Measurements from ENCODE around the gene SVOPL. TPM values are rescaled to one million over a fixed set of nuclear protein-coding genes. Genes with fewer than 3 reads are reported as not detected.
A peak's percentile ranks its signal among the peaks of the same experiment; 100 is the strongest.
"Not testable (repeated sequence)": the region's sequence is repeated elsewhere in the genome, so short reads cannot be mapped to it uniquely, and the experiment has no call there.

The SVOPL gene, protein sequence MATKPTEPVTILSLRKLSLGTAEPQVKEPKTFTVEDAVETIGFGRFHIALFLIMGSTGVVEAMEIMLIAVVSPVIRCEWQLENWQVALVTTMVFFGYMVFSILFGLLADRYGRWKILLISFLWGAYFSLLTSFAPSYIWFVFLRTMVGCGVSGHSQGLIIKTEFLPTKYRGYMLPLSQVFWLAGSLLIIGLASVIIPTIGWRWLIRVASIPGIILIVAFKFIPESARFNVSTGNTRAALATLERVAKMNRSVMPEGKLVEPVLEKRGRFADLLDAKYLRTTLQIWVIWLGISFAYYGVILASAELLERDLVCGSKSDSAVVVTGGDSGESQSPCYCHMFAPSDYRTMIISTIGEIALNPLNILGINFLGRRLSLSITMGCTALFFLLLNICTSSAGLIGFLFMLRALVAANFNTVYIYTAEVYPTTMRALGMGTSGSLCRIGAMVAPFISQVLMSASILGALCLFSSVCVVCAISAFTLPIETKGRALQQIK
- polyA plus RNA-seq (2013, experiment 1 of 2; ENCODE audit: insufficient read length) = not detected
- polyA plus RNA-seq (2013, experiment 2 of 2; ENCODE audit: insufficient read length) = not detected

DNA sequence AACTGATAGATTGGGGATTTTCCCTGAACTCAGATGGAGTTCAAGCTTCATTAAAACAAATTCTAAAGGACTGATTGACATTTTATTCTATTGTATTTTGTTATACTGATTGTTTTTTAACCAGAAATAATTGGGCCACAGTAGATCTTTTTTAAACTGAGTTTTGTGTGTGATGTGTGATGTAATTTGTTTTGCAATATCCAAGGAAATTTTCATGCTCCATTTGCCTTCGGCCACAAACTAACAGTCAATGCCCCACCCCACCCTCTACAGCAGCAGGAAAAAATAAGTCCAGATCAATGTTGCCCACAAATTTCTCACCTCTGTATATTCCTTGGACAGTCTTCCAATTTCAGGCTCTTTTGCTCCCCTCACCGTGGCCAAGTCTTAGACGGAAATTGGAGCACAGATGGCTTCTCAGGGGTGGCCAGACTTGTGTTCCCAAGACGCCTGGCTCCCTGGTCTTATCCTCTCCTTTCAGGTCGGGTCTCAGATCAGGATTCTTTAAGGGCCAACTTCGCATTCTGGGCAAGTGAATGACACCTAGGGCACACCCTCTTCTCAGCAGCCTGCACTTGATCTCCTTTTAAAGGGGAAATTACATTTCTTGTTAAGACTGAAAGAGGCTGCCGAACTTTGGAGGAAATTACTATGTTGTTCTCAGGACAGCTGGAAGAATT, at the start of gene SVOPL:
TSS of gene SVOPL (minus strand) at position 506 of the 680 bp plus-strand sequence. CDS start 22,317 bp downstream, outside the sequence.
- no peak for DNase-seq

DNA sequence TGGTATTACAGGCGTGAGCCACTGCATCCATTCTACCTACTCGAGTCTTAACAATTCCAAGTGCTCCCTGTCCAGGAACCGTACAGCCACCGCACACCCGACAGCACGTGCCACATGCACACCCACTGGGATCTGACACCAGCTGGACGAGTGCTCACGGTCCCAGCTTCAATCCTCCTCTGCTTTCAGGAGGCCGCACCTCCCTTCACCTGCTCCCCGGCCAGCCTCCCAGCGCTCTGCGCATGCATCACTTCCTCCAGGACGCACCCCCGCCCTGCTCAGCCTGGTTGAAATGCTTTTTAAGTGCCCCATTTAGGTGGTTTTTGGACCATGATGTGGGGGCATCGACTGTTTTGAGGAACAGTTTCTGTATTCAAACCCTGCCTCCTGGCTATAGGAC, 49.3 kb upstream of the SVOPL start:
- DNase-seq = no peak

DNA sequence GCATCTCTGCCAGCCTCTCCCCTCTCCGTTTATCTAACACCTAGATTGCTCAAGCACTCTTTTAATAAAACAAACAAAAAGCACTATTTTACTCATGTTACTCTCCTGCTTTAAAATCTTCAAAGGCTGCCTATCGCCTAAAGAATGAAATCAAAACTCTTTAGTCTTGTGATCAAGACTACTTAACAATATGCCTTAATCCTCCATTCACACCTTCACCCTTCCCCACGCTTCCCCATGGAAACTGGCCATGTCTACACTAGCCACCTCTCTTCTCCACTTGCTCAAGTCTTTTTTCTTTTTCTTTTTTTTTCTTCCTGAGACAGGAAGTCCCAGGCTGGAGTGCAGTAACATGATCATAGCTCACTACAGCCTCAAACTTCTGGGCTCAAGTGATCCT, 48.8 kb upstream of the SVOPL start:
- DNase-seq = no peak

DNA sequence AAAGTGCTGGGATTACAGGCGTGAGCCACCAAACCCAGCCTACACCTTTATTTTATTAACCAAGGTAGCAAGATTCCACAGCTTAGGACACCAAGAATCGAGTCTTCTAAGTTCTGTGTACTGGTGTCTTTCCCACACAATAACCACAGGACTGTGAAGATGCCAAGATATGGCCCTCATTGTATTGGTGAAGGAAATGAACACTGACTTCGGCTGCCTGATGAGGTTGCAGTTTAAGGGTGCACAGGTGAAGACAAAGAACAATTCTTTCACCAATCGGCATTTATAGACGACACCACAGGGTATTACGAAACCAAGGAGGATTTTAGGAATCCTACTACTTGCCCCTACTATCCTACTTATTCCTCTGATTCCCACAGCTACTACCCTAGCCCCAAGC, 47.5 kb upstream of the SVOPL start:
- DNase-seq = no peak

DNA sequence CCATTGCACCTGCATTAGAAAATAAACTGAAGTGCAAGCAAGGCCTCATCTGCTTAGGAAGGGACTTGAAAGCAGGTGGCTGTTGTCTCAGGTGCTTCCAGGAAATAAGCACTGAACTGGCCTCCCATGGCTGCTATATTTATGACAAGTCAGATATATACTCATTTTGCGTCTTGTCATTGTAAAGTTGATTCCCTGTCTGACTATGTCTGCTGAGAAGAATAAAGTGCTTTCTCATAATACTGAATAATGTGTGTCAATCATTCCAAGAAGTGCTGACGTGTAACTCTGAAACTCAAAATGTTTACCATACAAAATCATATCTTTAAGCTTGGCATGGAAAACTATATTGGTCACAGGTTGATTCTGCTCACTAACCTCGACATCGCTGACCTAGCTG, 44.9 kb upstream of the SVOPL start:
- no peak for DNase-seq

DNA sequence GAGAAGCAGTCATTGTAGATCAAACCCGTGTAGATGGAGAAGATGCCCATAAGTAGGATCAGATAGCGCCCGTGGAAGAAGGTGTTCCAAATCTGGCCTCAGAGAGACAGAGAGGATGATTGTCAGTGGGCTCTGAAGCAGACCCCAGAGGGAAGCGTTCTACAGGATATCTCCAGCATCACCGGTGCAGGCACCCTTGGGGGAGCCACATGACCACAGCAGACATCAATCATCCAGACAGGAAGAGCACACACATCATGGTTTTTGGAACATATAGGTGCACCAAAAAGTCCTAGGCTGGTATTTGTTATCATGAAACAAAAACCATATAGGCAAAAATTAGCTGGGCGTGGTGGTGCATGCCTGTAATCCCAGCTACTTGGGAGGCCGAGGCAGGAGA, 44.0 kb upstream of the SVOPL start:
- DNase-seq = no peak

DNA sequence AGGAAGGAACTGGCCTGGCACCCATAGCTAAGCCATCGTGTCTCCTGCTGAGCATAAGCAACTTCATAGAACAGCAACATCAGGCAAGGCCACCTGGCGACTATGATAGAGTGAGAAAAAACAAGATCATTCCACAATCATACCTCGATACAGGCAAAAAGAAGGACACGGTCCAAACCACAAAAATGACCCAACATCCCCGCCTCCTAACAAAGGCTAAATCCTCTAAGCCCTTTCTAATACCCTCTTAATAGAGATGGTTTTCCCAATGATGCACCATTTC, 40.2 kb upstream of the SVOPL start:
- DNase-seq = no peak

DNA sequence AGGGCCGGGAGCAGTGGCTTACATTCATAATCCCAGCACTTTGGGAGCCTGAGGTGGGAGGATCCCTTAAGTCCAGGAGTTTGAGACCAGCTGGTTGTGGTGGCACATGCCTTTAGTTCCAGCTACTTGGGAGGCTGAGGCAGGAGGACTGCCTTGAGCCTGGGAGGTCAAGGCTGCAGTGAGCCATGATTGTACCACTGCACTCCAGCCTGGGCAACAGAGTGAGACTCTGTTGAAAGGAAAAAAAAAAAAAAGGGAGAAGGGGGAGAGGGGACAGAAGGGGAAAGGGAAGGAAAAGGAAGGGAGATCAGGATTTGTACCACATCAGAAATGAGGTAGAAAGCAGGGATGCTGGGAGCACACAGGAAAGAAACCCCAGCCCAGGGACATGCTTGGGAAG, 38.7 kb upstream of the SVOPL start:
- no peak for DNase-seq

DNA sequence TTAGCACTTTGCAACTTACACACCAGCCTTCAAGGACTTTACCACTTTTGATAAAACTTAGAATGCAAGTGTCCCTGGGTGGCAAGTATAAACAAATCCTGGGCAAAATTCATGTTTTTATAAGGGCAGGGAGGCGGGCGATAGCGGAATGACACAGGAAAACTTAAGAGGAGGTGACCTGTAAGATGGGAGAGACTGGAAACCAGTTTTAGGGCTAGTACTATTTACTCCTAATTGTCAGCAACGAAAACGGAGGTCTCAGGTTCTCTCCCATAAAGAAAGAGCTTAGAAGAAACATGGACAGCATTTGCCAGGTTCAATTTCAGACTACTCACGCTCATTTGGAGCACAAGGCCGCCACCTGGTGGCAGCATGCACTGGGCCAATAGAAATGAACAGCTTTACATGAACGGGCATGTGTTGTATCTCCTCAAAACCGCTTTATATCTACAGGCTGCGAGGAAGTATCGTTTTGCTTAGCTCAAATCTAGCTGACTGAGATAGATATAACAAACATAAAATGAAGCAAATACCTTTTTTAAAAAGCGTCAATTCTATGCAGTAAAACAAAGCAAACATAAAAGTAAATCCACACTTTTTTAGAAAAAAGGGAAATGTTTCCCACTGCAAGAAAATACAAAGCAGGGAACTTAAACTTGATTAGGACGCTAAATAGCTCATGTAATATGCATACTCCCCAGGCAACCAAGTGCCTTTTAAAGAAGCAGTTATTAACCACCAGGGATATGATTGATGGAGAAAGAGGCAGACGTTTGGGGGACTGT, 37.6 kb upstream of the SVOPL start:
- peak; percentile 73 for DNase-seq

DNA sequence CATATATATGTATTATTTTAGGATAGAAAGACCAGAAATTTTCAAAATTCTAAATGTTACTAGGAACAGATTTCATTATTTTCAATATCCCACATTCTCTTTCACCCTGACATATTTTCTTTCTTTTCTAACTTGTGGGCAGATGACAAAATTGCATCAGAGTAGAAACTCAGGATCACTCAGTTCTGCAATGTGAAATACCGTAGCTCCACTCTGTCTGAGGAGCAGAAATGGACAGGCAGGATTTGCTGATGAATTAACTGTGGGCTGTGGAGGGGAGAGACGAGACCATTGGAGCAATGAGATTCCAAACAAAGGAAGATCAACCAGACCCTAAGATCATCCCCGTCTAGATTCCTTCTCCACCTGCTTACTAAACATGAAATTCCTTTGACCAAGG, 37.0 kb upstream of the SVOPL start:
- DNase-seq = no peak

DNA sequence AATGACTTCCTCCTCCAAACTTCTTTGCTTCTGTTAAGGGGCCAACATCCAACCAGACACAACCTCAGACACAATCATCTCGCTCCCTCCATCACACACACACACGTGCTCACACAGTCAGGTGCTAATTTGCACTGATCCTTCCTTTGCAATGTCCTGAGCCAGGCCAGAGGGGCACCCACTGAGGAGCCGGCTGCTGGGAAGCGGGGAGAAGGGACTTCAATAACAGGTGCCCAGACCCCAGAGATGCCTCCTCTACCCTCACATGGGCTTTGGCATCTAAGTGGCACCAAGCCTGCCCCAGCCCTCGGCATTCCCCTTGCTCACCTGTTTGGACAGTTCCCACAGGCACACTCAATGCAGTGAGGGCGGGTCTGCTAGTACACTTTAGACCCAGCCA, 34.2 kb upstream of the SVOPL start:
- no peak for DNase-seq

DNA sequence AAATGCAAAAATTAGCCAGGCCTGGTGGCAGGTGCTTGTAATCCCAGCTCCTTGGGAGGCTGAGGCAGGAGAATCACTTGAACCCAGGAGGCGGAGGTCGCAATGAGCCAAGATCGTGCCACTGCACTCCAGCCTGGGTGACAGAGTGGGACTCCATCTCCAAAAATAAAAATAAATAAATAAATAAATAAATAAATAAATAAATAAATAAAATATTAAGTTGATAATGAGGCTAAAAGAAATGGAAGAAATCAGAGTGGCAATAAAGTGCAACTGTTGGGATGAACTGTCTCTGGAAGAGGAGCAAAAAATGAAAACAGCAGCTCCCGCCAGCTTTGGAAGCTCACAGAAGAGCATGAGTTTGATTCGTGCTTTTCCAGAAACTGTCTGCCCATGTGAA, 30.6 kb upstream of the SVOPL start:
- DNase-seq = not testable (repeated sequence)

DNA sequence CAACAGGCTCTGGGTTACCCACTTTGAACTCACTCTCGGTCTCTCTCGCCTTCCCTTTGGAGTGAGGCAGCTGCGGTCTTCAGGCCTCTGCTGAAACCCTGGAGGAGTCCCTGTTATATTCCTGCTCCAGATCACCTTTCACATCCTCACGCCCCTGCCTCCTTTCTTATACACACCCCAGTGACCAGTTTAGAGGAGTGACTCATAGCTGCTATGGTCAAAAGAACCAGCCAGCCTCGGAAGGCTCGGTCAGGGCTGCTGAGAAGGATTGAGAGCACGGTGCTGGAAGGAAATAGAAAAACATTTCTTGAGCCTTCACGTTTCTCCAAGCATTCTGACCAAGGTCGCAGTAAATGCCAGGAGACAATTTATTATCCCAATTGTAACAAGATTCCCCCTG, 28.3 kb upstream of the SVOPL start:
- no peak for DNase-seq

DNA sequence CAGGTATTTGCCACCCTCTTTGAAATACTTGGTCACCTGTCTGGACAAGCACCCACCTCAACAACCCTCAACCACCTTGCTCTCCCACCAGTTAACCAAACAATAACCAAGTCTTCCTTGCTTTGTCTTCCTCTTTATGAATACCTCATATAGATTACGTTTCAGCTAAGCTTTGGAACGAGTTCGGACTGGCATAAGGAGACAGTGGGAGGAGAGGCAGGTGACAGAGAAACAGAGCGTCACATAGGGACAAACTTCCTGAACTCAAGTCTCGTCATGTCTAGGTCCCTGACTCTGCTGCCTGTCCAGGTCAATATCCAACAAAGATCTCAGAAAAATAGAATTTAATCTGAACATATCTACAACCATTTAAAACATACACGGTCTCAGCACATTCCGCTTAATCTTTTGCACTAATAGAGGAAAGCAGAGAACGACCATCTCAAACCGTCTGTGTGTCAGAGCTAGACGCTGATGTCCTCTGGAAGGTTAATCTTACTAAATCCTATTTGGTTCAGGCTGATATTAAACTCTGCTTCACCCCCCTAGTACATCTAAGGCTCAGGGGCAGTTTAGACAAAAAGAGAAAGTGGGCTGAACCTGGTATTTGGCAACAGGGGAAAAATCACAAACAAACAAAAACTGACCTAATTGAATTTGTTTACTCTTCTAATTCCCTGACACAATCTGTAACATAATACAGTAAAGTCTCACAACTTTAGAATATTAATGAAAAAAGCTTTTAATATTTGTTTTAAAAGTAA, 26.4 kb upstream of the SVOPL start:
- no peak for DNase-seq

DNA sequence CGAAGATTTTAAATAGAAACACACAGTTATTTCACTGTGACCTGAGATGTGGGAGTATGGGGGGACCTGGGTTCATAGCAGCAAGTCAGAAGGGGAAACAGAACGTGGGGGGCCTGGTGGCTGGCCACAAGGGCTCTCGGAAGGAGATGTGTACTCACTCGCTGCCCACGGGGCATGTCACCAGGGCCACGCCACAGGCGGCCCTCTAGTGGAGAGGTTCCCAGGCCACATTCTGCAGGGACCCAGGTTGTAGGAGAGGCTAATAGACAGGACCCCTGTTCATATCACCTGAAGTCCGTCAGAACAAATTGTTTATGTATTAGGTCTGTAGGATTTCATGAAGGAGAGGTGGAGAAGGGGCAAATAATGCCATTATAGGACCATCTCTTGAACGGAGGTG, 25.1 kb upstream of the SVOPL start:
- no peak for DNase-seq

DNA sequence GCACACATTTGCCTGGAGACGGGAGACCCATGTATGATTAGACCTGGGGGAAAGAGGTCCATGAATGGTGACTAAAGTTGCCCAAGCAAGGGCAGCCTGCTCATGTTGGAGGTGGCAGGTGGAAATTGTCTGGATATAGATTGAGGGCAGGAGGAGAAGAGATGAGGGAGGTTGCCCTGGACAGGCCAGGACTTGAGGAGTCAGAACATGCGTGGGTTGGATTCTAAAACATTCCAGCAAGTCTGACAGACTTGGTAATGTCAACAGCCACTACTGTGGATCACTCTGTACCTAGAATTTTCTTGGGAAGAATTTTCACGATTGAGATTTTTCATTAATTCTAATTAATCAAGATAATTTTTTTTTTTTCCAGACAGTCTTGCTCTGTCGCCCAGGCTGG, 19.1 kb upstream of the SVOPL start:
- DNase-seq = no peak

DNA sequence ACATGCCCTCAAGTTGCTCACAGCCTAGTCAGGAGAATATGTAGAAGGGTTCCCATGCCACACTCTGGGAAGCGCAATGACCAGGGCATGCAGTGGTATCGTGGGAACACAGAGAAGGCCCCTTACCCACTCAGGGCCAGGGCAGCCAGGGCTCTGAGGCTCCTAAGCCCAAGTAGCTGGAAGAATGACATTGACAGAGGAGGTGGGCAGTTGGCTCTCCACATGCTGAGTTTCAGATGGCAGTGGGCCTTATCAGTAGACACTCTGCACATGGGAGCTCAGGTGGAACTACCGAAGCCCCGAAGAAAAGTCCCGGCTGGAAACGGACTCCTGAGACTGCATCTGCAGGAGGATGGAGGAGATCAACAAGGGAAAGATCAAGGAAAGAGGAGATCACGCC, 15.7 kb upstream of the SVOPL start:
- no peak for DNase-seq

DNA sequence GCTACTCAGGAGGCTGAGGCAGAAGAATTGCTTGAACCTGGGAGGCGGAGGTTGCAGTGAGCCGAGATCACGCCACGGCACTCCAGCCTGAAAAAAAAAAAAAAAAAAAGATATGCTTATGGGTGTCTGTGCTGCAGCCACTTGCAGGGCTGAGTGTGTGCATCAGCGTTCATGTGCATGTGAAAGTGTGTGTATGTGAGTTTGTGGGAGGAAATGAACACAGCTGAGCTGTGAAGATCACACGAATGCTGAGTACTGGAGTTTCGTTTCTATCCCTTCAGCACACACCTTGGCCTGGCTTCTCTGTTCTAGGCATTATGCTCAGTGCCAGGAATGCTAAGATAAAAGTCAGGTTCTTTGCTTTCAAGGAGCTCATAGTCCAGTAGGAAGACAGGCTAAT, 12.0 kb upstream of the SVOPL start:
- no peak for DNase-seq

DNA sequence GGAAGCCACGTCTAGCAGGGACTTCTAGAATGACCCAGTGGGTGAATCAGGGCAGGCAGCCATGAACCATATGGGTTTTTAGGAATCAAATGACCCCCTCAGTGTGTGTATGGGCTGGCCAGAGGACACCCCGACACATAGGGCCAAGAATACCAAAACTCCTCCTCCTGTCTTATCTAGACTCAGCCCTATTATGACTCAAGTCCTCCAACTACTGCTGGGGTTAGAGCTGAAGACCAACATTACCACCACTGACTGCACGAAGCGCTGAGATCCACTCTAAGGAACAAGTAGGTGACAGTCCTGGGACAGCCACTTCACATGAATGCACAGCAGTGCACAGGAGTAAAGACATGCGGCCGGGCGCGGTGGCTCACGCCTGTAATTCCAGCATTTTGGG, 11.5 kb upstream of the SVOPL start:
- no peak for DNase-seq

DNA sequence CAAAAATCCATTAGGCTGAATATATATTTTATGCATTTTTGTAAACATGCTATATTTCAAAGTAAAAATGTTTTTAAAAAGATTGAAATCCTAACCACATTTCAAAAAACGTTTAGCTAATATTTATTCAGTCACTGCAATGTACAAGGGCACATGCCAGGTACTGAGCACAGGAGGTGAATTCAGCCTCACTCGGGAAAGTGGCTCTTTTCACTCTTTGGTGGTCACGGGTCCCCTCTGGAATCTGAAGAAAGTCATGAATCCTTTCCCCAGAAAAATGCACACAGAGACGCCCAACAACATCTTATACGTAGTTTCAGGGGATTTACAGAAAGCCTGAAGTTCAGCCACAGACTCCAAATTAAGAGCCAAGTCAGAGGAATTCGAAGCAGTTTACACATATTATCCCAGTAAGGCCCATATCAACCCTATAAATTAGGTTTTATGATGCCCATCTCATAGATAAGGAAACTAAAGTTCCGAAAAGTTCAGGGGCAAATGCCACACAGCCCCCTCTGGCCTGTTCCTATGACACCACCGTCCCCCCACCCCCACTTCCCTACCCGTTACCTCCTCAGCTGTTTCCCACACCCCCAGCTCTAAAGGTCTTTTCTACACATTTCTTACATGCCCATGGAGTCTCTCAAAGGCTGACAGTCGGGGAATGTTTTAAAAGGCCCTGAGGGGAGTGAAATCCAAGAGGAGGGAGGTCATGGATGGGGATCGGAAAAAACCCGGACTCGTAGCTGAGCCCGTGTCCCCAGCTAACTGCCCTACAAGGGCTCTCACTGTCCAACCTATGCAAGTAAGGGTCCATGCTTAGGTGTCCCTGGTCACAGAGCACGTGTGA, 9.6 kb upstream of the SVOPL start:
- DNase-seq = no peak

DNA sequence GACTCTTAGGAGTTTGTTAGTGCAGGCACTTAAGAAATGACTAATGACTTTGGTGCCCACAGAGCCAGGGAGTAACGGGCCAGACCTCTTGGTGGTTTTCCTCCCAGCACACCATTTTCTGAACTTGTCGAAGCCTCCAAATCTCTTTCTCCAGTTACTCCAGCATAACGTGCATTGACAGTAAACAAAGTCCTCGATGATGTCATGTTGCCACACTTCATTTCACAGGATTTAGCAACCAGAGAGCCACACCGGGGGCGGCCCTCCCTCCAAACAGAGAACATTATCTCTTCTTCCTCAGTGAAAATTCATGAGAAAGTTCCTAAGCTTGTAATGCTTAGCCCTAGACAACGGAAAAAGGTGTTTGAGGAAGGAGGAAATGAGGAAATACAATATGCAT, 4.0 kb upstream of the SVOPL start:
- no peak for DNase-seq

DNA sequence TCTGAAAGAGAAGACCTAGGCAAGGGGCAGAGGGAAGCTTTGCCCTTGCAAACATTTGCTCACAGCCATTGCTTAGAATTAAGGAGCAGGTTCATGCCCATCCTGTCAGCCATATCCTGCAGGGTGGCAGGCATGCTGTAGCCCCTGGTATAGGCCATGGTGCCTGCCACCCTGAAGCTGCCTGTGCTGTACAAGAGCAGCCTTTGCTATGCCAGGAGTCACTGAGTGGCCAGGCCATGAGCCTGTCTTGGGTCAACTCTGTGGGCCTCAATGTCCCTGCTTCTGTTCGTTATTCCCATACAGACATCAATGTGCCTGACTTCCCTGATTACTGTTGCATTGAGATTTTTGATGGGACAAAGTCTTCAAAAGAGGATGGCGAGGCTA, 368 bp upstream of the SVOPL start:
- DNase-seq = no peak
